HG03039 (cell line): ENCODE results near the gene ANXA3.

Experiments
- ATAC-seq: cut with Tn5 transposase; IDR thresholded peaks from one replicate; pipeline ENCODE4 v1.9.1; 2021; ENCODE audit warnings: mild to moderate bottlenecking, moderate library complexity; ENCODE audit not compliant: unreplicated experiment

ANXA3 gene

GRCh38 chr4:78640714-78641113 lies 89.1 kb downstream of the ANXA3 start:
- ATAC-seq = no peak

GRCh38 chr4:78642934-78643333 lies 91.4 kb downstream of the ANXA3 start:
- no peak for ATAC-seq

GRCh38 chr4:78644063-78644691 lies 92.6 kb downstream of the ANXA3 start:
- ATAC-seq = no peak

GRCh38 chr4:78644744-78645330 lies 93.3 kb downstream of the ANXA3 start:
- ATAC-seq = peak; percentile 72

- ATAC-seq = peak; percentile 64
Measured at GRCh38 chr4:78645853-78646757, 94.5 kb downstream of the ANXA3 start.

- ATAC-seq = no peak
Measured at GRCh38 chr4:78647272-78647671, 95.7 kb downstream of the ANXA3 start.

- ATAC-seq = no peak
Measured at GRCh38 chr4:78648640-78649363, 97.2 kb downstream of the ANXA3 start.

GRCh38 chr4:78650106-78651024 lies 98.8 kb downstream of the ANXA3 start:
- ATAC-seq = no peak

GRCh38 chr4:78651250-78651860 lies 99.8 kb downstream of the ANXA3 start:
- no peak for ATAC-seq

- no peak for ATAC-seq
Measured at GRCh38 chr4:78652282-78652876, 100.8 kb downstream of the ANXA3 start.

- ATAC-seq = no peak
Measured at GRCh38 chr4:78653655-78654054, 102.1 kb downstream of the ANXA3 start.

GRCh38 chr4:78654807-78655206 lies 103.2 kb downstream of the ANXA3 start:
- no peak for ATAC-seq

GRCh38 chr4:78656968-78657445 lies 105.4 kb downstream of the ANXA3 start:
- no peak for ATAC-seq

- ATAC-seq = no peak
Measured at GRCh38 chr4:78659264-78659663, 107.7 kb downstream of the ANXA3 start.

- ATAC-seq = no peak
Measured at GRCh38 chr4:78659665-78660064, 108.1 kb downstream of the ANXA3 start.
